ENCODE data around the gene DHRSX.
"Not testable (repeated sequence)": the region's sequence is repeated elsewhere in the genome, so short reads cannot be mapped to it uniquely, and the experiment has no call there.

The DHRSX gene

DNA sequence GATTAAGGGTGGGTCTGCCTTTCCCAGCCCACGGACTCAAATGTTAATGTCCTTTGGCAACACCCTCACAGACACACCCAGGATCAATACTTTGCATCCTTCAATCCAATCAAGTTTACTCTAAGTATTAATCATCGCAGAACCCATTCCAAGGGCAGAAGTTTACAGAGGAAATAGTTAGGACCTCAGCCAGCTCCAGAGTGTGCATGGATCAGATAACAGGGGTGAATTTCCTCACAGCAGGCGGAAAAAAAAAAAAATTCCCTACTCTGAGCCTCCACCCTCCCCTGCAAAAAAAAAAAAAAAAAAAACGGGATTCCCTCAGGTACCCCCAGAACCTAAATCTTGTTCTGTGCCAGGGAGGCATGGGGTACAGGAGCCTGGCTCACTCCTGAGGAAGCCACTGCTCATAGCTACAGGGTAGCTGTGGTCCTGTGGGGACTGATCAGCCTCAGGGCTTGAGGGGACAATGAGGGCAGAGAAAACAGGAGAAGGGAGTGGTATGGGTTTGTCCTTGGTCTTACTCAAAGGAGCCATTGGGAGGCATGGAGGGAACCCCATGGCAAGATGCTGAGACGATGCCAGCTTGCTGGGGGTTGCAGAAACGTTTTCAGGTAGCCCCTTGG lies 113.0 kb downstream of the DHRSX start:
- TF ChIP-seq, protein P1, sequence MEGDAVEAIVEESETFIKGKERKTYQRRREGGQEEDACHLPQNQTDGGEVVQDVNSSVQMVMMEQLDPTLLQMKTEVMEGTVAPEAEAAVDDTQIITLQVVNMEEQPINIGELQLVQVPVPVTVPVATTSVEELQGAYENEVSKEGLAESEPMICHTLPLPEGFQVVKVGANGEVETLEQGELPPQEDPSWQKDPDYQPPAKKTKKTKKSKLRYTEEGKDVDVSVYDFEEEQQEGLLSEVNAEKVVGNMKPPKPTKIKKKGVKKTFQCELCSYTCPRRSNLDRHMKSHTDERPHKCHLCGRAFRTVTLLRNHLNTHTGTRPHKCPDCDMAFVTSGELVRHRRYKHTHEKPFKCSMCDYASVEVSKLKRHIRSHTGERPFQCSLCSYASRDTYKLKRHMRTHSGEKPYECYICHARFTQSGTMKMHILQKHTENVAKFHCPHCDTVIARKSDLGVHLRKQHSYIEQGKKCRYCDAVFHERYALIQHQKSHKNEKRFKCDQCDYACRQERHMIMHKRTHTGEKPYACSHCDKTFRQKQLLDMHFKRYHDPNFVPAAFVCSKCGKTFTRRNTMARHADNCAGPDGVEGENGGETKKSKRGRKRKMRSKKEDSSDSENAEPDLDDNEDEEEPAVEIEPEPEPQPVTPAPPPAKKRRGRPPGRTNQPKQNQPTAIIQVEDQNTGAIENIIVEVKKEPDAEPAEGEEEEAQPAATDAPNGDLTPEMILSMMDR (IDR thresholded peaks at IDR 0.05; ENCODE audit: insufficient read depth, low read length, poor library complexity, severe bottlenecking): no peak
- Histone ChIP-seq H3K27me3 (replicated peaks; ENCODE audit: control insufficient read depth, insufficient read depth, low read length) (no peaks in the 10 kb centered on the region), H3K36me3 (ENCODE audit: control insufficient read depth, insufficient read depth, low read length) (peaks cover 4% of the 10 kb centered on the region), H3K4me3 (replicated peaks; ENCODE audit: low read depth, low read length) (no peak overlapping the region)
- no peak for DNase-seq (ENCODE audit: extremely low read depth, insufficient read length)

DNA sequence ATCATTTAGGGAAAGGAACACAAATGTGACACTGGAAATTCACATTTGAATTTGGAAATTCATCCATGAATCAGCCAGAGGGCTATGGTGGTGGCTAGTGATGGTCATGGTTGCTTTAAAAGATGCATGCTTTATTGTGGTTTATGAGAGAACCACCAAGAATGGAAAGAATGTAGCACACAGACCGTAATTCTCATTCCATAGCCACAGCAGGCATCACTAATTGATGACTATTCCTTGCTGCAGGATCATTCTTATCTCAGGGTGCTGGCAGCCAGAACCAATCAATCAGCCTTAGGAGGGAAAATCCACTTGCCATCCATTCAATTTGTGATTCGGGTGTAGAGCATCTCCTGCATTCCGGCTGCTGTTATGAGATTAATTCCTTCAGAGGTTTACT lies 115.6 kb downstream of the DHRSX start:
- TF ChIP-seq, protein P1 (IDR thresholded peaks at IDR 0.05; ENCODE audit: insufficient read depth, low read length, poor library complexity, severe bottlenecking): no peak
- H3K27me3 ChIP-seq (replicated peaks; ENCODE audit: control insufficient read depth, insufficient read depth, low read length): no peaks in the 10 kb centered on the region
- H3K4me3 ChIP-seq (replicated peaks; ENCODE audit: low read depth, low read length): no peak overlapping the region
- DNase-seq (ENCODE audit: extremely low read depth, insufficient read length): no peak
- H3K36me3 ChIP-seq (ENCODE audit: control insufficient read depth, insufficient read depth, low read length): no peaks in the 10 kb centered on the region; the same call in none of the 2 replicates

DNA sequence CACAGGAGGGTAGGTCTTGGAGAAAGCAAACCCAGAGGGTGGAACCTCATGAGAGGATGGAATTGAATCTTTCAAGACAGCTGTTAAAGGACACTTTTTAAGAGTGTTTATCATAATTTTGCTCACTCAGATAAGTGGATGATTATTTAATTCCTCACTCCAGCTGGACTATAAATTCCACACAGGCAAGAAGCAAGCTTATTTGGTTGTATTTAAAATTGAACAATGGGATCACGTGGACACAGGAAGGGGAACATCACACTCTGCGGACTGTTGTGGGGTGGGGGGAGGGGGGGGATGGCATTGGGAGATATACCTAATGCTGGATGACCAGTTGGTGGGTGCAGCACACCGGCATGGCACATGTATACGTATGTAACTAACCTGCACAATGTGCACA lies 116.3 kb downstream of the DHRSX start:
- Histone ChIP-seq H3K4me3 (replicated peaks; ENCODE audit: low read depth, low read length) (no peak overlapping the region), H3K27me3 (replicated peaks; ENCODE audit: control insufficient read depth, insufficient read depth, low read length) (no peaks in the 10 kb centered on the region), H3K36me3 (ENCODE audit: control insufficient read depth, insufficient read depth, low read length) (no peaks in the 10 kb centered on the region; the same call in none of the 2 replicates)
- TF ChIP-seq, protein P1 (IDR thresholded peaks at IDR 0.05; ENCODE audit: insufficient read depth, low read length, poor library complexity, severe bottlenecking): no peak
- no peak for DNase-seq (ENCODE audit: extremely low read depth, insufficient read length)

DNA sequence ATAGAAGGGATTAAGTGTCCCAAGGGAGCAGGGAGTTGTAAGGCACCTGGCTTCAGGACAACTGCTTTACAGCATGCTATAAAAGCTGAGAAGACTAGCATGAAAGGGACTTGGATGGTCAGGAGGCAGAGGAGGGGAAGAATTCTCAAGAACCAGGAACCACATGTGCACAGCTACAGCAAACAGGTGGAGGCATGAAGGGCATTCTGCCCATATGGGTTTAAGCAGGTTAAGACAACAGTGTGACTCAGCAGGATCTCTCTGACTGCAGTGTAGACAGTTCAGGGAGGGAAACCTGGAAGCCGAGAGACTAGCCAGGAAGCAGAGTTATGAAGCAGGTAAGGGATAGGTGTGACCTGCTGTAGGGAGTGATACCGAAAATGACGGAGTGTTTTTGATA lies 117.0 kb downstream of the DHRSX start:
- TF ChIP-seq, protein P1 (IDR thresholded peaks at IDR 0.05; ENCODE audit: insufficient read depth, low read length, poor library complexity, severe bottlenecking): no peak
- no peak for DNase-seq (ENCODE audit: extremely low read depth, insufficient read length)
- Histone ChIP-seq H3K27me3 (replicated peaks; ENCODE audit: control insufficient read depth, insufficient read depth, low read length) (no peaks in the 10 kb centered on the region), H3K4me3 (replicated peaks; ENCODE audit: low read depth, low read length) (no peak overlapping the region), H3K36me3 (ENCODE audit: control insufficient read depth, insufficient read depth, low read length) (no peaks in the 10 kb centered on the region; the same call in none of the 2 replicates)

DNA sequence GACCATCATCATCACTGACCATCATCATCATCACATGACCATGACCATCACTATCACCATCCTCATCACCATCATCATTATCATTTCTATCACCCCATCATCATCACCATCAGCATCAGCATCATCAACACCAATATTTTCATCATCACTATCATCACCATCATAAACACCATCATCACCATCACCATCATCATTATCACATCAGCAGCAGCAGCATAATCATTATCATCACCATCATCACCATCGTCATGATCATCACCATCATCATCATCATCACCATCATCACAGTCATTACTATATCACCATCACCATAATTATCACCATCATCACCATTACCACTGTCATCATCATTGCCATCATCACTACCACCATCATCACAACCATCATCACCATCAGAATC lies 117.6 kb downstream of the DHRSX start:
- Histone ChIP-seq H3K27me3 (replicated peaks; ENCODE audit: control insufficient read depth, insufficient read depth, low read length) (no peaks in the 10 kb centered on the region), H3K4me3 (replicated peaks; ENCODE audit: low read depth, low read length) (no peak overlapping the region), H3K36me3 (ENCODE audit: control insufficient read depth, insufficient read depth, low read length) (no peaks in the 10 kb centered on the region; the same call in none of the 2 replicates)
- no peak for DNase-seq (ENCODE audit: extremely low read depth, insufficient read length)
- TF ChIP-seq, protein P1 (IDR thresholded peaks at IDR 0.05; ENCODE audit: insufficient read depth, low read length, poor library complexity, severe bottlenecking): no peak

DNA sequence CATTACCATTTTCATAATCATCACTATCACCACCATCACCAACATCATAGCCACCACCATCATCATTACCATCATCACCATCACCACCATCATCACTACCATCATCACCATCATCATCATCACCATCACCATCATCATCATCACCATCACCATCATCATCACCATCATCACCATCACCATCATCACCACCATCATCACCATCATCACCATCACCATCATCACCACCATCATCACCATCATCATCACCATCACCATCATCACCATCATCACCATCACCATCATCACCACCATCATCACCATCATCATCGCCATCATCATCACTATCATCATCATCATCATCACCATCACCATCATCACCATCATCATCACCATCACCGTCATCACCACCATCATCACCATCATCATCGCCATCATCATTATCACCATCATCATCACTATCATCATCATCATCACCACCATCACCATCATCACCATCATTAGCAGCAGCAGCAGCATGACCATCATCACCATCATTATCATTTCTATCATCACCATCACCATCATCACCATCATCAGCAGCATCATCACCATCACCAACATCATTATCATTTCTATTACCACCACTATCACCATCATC lies 118.2 kb downstream of the DHRSX start:
- H3K27me3 ChIP-seq (replicated peaks; ENCODE audit: control insufficient read depth, insufficient read depth, low read length); H3K4me3 ChIP-seq (replicated peaks; ENCODE audit: low read depth, low read length); DNase-seq (ENCODE audit: extremely low read depth, insufficient read length); H3K36me3 ChIP-seq (ENCODE audit: control insufficient read depth, insufficient read depth, low read length): not testable (repeated sequence)
